Prostate gland (tissue), 2 donors: ENCODE measurements around the gene ZNF710.

Experiments used
- POLR2A ChIP-seq: fragments of 450-650 bp; IDR thresholded peaks from one replicate; pipeline ENCODE4 v1.6.1; 2016; ENCODE audit warnings: antibody characterized with exemption, mild to moderate bottlenecking
- POLR2AphosphoS5 ChIP-seq: sonication (generic); formaldehyde crosslinking; IDR thresholded peaks from one replicate; pipeline ENCODE4 v1.6.1; 2017; ENCODE audit warnings: antibody characterized with exemption
- TF ChIP-seq, protein P1 (sequence below), 4 experiments: fragments of 200-600 bp in 2 of 4; fragments of 450-650 bp in 2 of 4; sonication (generic) in 2 of 4; IDR thresholded peaks; 1 replicate in 3 of 4; 2 replicates in 1 of 4; pipeline ENCODE4 v1.5.1; 2016 to 2019; ENCODE audit warnings: antibody characterized with exemption in 4 of 4, mild to moderate bottlenecking in 2 of 4, moderate library complexity in 2 of 4

DNA sequence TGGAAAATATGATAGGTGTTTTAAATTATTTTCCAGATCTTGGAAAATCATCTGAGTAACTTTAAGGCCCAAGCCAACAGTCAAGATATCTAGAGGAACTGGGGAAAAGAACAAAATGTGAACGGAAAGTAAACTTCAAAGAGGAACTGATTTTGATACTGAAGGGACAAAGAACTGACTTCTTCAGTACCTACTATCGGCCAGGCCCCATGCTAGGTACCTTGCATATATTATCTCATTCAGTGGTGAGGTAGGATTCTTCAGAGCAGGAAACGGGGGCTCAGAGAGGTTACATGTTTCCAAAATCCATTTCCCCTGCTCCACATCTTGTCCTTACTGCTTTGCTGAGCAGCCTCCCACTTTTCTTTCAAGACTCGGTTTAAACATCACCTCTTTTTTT lies 9.8 kb upstream of the ZNF710 start:
- TF ChIP-seq, protein P1, sequence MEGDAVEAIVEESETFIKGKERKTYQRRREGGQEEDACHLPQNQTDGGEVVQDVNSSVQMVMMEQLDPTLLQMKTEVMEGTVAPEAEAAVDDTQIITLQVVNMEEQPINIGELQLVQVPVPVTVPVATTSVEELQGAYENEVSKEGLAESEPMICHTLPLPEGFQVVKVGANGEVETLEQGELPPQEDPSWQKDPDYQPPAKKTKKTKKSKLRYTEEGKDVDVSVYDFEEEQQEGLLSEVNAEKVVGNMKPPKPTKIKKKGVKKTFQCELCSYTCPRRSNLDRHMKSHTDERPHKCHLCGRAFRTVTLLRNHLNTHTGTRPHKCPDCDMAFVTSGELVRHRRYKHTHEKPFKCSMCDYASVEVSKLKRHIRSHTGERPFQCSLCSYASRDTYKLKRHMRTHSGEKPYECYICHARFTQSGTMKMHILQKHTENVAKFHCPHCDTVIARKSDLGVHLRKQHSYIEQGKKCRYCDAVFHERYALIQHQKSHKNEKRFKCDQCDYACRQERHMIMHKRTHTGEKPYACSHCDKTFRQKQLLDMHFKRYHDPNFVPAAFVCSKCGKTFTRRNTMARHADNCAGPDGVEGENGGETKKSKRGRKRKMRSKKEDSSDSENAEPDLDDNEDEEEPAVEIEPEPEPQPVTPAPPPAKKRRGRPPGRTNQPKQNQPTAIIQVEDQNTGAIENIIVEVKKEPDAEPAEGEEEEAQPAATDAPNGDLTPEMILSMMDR (IDR thresholded peaks at IDR 0.05): no peak
- no peak for TF ChIP-seq POLR2A
- TF ChIP-seq POLR2AphosphoS5: no peak
